ENCODE data around the gene PFAS. TPM values are rescaled to one million over a fixed set of nuclear protein-coding genes. Genes with fewer than 3 reads are reported as not detected.

The PFAS gene
- total RNA-seq, 1 experiment from 2014 or later: 80.6 TPM

GRCh38 chr17:8273884-8274444 lies 24.9 kb downstream of the PFAS start:
- BruUV-seq (replicated peaks): no TSS peak
- ATAC-seq: no peak
- intact Hi-C loops (cut with micrococcal nuclease): no loop called here
- POLR2A ChIA-PET: no interaction called here
- no peaks in the 10 kb centered on the region for H3K9me3 ChIP-seq (ENCODE audit: control insufficient read depth in 1 of 2, insufficient read depth in 1 of 2, low read depth in 1 of 2, low read length in 2 of 2)
- H3K79me2 ChIP-seq (ENCODE audit: insufficient read depth, low read length): no peaks in the 10 kb centered on the region
- no peaks in the 10 kb centered on the region for H3K4me1 ChIP-seq (ENCODE audit: control insufficient read depth in 1 of 2, insufficient read depth in 2 of 2, low read length in 2 of 2)
- no peaks in the 10 kb centered on the region for H3K9me2 ChIP-seq (ENCODE audit: insufficient read depth)
- no peak overlapping the region for H3K4me2 ChIP-seq (ENCODE audit: low read length)
- RAD21 ChIA-PET (ENCODE audit: low non-redundant PET in 1 of 2, low total read pairs in 2 of 2, uncharacterized antibody in 2 of 2, unreplicated experiment in 2 of 2): no interaction called here
- no peak overlapping the region for H3K9ac ChIP-seq (ENCODE audit: low read length)
- H2AFZ ChIP-seq (ENCODE audit: low read depth, low read length, poor library complexity, severe bottlenecking): no peak overlapping the region
- no peak for DNase-seq (ENCODE audit: low read depth, low spot score)
- no peak overlapping the region for H3K27ac ChIP-seq (ENCODE audit: low read depth, low read length)
- H3K36me3 ChIP-seq (ENCODE audit: control insufficient read depth in 1 of 2, insufficient read depth in 2 of 2, low read length in 2 of 2): peaks cover 6% of the 10 kb centered on the region in 2 experiments; a peak in 3 of 4 replicates
- CTCF ChIA-PET: no interaction called here
- TF ChIP-seq SP1 (IDR thresholded peaks at IDR 0.05; ENCODE audit: low read depth) (no peak), EZH2phosphoT487 (IDR thresholded peaks at IDR 0.05; ENCODE audit: borderline replicate concordance) (no peak), JUND (IDR thresholded peaks at IDR 0.05) (no peak), MAX (IDR thresholded peaks at IDR 0.05) (no peak), SRF (IDR thresholded peaks at IDR 0.05; ENCODE audit: low read depth) (no peak), EGR1 (IDR thresholded peaks at IDR 0.05; ENCODE audit: low read depth) (no peak), FOSL1 (IDR thresholded peaks at IDR 0.05; ENCODE audit: low read depth) (no peak), ZFX (IDR thresholded peaks at IDR 0.05) (no peak), TCF7L2 (IDR thresholded peaks at IDR 0.05; ENCODE audit: borderline replicate concordance, extremely low read depth, insufficient read depth, insufficient read length) (no peak), EZH2 (IDR thresholded peaks at IDR 0.05) (no peak), CEBPB (IDR thresholded peaks at IDR 0.05; ENCODE audit: low read depth) (no peak), POLR2AphosphoS5 (IDR thresholded peaks at IDR 0.05; ENCODE audit: low read depth, low read length) (no peak), CBX3 (IDR thresholded peaks at IDR 0.05; ENCODE audit: low read depth) (no peak), CTCF (IDR thresholded peaks at IDR 0.05 in 2 of 3, conservative IDR thresholded peaks at IDR 0.05 in 1 of 3; ENCODE audit: borderline replicate concordance in 1 of 3, insufficient read depth in 1 of 3, low read depth in 2 of 3, low read length in 2 of 3) (no peak)
- H3K27me3 ChIP-seq (ENCODE audit: insufficient read depth, low read length): no peaks in the 10 kb centered on the region
- no peaks in the 10 kb centered on the region for H4K20me1 ChIP-seq (ENCODE audit: insufficient read depth)
- H3K4me3 ChIP-seq (replicated peaks in 1 of 2; ENCODE audit: low read depth in 1 of 2, low read length in 2 of 2): no peak overlapping the region

All from HCT116 (cell line).